CD4-positive, alpha-beta T cell treated with Interleukin-17A for 4 hours (primary cell): ENCODE results near the gene TSNAXIP1.
"Not testable (repeated sequence)": the region's sequence is repeated elsewhere in the genome, so short reads cannot be mapped to it uniquely, and the experiment has no call there.

ENCODE experiments used
- DNase-seq: peaks from one replicate; pipeline ENCODE4 v3.0.0-alpha.2; 2020; ENCODE audit warnings: mixed read lengths

The TSNAXIP1 gene

GRCh38 chr16:67783353-67783725 is 23.4 kb upstream of the TSNAXIP1 start:
- no peak for DNase-seq

DNA sequence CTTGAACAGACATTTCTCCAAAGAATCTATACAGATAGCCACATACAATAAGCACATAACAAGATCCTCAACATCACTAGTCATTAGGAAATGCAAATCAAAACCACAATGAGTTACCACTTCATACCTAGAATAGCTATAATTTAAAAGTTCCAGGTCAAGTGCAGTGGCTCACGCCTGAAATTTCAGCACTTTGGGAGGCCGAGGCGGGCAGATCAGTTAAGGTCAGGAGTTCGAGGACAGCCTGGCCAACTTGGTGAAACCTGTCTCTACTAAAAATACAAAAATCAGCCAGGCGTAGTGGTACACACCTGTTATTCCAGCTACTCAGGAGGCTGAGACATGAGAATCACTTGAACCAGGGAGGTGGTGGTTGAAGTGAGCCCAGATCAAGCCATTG is 20.2 kb upstream of the TSNAXIP1 start:
- DNase-seq, result no peak

GRCh38 chr16:67790071-67790470 is 16.6 kb upstream of the TSNAXIP1 start:
- no peak for DNase-seq

- no peak for DNase-seq
Measured at GRCh38 chr16:67796099-67796718, 10.5 kb upstream of the TSNAXIP1 start.

DNA sequence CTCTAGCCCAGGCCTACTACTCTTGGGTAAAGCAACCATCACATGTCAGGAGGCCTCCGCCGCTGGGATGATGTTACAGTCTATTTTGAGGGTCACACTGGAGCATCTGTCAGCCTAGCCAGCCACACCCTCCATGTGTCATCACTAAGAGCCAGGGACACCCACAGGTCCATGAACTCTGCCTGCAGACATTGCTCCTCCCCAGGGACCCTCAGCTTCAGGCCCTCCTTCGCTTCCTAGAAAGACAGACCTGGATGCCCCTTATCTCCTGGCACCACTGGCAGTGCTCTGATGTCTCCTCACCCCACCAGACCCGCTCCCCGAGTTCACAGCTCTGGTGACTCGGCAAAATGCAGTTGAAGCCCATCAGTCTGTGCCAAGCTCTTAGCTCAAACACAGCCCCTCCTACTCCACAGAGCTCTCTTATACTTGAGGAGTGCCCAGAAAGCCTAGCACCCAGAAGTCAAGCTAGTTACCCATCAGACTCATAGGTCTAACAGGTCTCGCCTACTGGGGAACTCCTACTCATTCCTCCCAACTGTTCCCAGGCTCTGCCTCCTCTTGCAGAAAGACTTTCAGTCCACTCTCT is 6.3 kb upstream of the TSNAXIP1 start:
- DNase-seq, result no peak

DNA sequence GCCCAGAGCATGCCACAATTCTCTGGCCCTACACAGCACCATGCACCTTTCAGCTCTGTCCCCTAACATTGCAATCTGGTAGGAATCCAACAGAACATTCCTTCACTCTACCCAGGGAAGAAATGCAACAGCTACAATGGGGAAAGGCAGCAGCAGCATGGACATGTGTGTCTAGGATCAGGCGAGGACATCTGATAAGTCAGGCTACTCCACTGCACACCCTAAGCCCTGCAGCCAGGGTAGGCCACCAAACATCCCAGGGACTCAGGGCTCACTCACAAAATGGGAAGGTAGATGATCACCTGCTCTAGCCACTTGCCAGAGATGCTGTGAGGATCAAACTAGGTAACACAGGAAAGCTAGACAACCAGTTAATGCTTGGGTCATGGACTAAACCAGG is 5.4 kb upstream of the TSNAXIP1 start:
- no peak for DNase-seq

DNA sequence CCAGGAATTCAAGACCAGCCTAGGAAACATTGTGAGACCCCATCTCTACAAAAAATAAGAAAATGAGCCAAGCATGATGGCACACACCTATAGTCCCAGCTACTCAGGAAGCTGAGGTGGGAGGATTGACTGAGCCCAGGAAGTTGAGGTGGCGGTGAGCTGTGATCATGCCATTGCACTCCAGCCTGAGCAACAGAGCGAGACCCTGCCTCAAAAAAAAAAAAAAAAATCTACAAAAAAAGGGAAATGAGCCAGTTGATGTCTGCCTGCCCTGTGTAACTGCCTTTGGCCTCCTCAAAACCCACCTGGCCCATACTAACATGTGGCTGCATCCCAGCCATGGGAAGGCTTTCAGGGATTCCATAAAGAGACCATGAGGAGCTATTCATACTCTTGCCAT is 4.8 kb upstream of the TSNAXIP1 start:
- peak; percentile 67 for DNase-seq

GRCh38 chr16:67803894-67804293 is 2.8 kb upstream of the TSNAXIP1 start:
- DNase-seq, result no peak

GRCh38 chr16:67804853-67805542 is 1.7 kb upstream of the TSNAXIP1 start:
- no peak for DNase-seq

- DNase-seq, result no peak
Measured at GRCh38 chr16:67805718-67806427, 816 bp upstream of the TSNAXIP1 start.

GRCh38 chr16:67807148-67807682 is 526 bp downstream of the TSNAXIP1 start:
- DNase-seq, result no peak

GRCh38 chr16:67811899-67812298 is 5.2 kb downstream of the TSNAXIP1 start:
- DNase-seq, result no peak

GRCh38 chr16:67814567-67814966 is 7.9 kb downstream of the TSNAXIP1 start:
- DNase-seq, result no peak

GRCh38 chr16:67820608-67821259 is 14.0 kb downstream of the TSNAXIP1 start:
- DNase-seq, result no peak

GRCh38 chr16:67822511-67822910 is 15.8 kb downstream of the TSNAXIP1 start:
- DNase-seq, result no peak

DNA sequence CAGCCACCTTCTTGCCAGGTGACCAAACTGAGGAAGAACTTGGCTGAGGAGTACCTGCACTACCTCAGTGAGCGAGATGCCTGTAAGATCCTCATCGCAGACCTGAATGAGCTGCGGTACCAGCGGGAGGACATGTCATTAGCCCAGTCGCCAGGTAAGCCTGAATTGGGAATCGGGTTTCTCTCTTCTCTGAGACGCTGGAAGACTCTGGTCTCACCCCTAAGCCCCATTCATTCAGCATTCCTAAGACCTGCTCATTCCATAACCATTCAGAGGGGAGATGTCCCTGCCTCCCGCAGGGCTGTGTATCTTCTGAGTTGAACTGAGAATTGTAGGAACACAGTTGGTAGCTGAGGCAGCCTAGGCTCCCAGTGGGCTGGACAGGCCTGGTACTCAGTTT is 18.4 kb downstream of the TSNAXIP1 start:
- DNase-seq, result no peak

- DNase-seq, result no peak
Measured at GRCh38 chr16:67825906-67826305, 19.2 kb downstream of the TSNAXIP1 start.

GRCh38 chr16:67828651-67829050 is 22.0 kb downstream of the TSNAXIP1 start:
- no peak for DNase-seq

- no peak for DNase-seq
Measured at GRCh38 chr16:67833030-67833414, 26.3 kb downstream of the TSNAXIP1 start.

GRCh38 chr16:67833415-67834241 is 26.9 kb downstream of the TSNAXIP1 start:
- peak; percentile 94 for DNase-seq

DNA sequence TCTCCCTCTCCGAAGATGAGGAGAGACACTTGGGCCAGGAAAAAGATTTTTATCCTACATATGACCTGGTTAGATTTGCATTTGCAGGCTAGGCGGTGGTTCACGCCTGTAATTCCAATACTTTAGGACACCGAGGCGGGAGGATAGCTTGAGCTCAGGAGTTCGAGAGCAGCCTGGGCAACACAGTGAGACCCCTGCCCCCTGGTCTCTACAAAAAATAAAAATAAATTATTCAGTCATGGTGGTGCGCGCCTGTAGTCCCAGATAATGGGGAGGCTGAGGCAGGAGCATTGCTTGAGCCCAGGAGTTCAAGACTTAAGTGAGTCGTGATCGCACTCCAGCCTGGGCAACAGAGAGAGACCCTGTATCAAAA is 27.5 kb downstream of the TSNAXIP1 start:
- DNase-seq, result no peak

DNA sequence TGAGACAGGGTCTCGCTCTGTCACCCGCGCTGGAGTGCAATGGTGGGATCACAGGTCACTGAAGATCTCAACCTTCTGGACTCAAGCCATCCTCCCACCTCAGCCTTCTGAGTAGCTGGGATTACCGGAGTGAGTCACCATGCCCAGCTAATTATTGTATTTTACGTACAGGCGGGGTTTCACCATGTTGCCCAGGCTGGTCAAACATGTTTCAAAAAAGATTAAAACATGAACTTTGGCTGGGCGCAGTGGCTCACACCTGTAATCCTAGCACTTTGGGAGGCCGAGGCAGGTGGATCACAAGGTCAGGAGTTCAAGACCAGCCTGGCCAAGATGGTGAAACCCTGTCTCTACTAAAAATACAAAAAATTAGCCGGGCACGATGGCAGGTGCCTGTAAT is 30.5 kb downstream of the TSNAXIP1 start:
- DNase-seq, result not testable (repeated sequence)
